Activated CD4-positive, alpha-beta T cell treated with anti-CD3 and anti-CD28 coated beads for 24 hours (primary cell): ENCODE measurements around the gene SLC4A4.

Experiments
- DNase-seq, 2 donors: peaks; one replicate each; pipeline ENCODE4 v3.0.0-alpha.2; 2020; ENCODE audit warnings: low read depth in 2 of 2

Gene SLC4A4

DNA sequence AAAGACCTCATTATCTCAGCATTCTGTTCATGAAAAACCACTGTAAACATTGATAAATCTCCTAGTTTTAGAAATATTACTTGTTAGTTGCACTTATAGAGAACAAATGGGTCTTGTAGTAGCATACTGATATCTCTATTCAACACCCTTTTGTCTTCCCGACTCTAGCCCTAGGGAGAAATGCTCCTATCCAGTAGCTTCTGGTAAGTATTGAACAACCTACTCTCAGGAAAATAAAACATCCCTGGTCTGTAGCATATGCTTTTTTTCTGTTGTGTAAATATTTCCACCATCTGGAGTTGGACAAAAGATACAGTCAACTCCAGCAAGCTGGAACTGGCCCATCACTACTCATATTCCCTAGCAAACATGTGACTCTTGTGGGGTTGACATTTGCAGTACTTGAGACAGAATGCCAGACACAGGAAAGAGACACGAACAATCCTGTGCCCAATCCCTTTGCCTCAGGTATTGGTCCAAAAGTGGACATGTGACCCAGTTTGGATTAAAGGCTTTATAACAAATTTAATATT is 256.8 kb downstream of the SLC4A4 start:
- no peak for DNase-seq

DNA sequence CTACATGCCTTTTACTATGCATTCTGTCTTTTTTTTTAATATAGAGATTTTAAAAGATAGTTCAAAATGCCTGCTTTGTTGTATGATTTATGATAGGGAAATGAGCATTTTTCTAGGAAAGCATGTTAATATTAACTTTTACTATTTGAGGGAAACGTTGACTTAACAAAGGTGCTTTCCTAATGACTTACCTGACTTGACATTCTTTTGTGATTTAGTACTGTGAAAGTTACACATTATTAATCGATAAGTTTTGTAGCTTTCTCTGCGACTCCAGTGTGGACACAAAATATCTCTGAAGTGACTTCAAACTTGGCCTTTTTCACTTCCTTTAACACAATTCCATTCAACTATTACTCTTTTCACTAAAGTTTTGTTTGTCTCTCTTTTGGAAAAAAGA is 260.8 kb downstream of the SLC4A4 start:
- no peak for DNase-seq

DNA sequence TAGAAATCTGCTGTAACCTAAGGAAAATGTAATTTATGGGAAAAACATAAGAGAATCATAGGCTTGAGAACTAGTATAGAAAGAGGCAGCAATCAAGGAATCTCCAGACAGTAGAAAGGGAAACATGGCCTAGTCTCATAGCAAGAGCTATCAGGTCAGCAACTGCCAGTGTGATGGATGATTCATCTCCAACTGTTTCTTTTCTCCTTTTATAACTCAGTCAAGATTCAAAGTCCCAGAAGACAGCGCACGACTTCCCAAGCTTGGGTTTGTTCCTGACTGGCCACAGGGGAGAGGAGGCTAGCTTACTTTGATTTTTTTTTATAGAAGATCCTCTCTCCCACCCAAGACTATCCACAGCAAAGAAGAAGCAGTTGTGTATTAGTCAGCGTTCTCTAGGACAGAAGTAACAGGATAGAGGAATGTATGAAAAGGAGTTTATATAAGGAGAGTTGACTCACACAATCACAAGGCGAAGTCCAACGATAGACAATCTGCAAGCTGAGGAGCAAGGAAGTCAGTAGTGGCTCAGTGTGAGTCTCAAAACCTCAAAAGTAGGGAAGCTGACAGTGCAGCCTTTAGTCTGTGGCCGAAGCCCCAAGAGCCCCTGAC is 263.6 kb downstream of the SLC4A4 start:
- DNase-seq = no peak

DNA sequence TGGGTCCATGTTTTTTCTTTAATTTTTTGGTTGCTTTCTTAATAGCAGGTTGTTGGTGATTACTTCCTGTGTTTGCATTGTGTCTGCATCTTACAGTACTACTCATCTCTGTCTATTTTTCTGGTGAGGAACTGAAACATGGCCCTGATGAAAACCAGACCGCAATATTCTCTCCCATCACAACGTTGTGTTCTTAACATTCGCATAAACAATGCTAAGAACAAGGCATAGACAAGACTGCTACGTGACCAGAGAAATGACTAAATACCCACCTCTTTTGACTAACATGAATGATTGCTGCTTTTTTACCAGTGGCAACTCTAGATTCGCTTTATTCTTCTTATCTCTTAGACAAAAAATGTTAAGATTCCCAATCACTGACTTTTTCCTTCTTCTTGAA is 266.0 kb downstream of the SLC4A4 start:
- DNase-seq = no peak

DNA sequence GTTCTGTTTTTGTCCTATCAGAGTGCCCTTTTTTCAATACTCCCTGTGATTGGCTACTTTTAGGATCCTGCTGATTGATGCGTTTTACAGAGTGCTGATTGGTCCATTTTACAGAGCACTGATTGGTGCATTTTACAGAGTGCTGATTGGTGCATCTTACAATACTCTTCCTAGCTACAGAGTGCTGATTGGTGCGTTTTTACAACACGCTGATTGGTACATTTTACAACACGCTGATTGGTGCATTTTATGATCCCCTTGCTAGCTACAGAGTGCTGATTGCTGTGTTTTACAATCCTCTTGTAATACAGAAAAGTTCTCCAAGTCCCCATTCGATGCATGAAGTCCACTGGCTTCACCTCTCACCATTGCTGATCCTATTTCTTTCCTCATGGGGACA is 268.3 kb downstream of the SLC4A4 start:
- DNase-seq = no peak

DNA sequence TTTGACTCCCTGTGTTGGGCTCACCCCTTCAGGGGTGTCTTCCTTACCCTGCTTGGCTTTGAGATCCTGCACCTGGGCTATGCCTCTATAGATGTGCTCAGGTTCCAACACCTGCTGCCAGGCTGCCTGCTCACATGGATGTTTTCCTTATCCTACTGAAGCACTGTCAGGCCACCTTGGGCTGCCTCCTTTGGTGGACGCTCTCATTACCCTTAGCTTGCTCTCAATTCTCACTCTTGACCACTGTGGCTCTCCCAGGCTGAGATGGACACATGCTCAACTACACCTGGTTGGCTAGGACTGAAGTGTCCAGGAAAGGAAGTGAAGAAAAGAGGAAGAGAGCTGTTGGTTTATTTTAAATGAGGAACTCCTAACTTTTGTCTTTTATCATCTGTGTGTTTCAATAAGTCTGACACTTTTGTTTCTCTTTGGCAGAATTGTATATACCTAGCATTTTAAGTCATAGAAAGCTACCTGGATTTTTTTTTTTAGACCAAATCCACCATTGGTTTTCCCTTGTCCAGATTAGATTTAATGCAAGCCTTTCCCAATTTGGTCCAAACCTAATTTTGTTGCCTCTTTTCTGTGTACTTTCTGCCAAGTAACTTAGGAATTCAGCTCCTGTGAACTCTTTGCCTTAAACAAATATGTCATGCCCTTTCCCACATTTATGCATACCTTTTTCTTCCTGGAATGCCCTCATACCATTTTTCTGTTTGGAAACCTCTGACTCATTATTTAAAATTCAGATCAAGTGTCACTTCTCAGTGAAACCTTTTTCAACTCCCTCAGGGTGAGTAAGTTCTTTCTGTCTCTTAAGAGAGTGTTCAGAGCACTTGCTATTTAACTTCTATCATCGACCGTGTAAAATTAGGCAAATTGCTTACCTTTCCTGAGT is 269.2 kb downstream of the SLC4A4 start:
- DNase-seq = no peak

DNA sequence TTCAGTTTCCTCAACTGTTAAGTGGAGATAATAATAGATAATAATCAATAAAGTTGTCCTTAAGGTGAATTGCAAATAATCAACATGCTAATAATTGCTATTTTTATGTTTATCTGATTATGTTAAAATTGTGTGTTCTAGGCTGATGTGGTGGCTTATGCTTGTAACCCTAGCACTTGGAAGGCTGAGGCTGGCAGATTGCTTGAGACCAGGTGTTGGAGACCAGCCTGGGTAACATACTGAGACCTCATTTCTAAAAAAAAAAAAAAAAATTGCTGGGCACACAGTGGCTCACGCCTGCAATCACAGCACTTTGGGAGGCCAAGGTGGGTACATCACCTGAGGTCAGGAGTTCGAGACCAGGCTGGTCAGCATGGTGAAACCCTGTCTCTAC is 269.9 kb downstream of the SLC4A4 start:
- no peak for DNase-seq

DNA sequence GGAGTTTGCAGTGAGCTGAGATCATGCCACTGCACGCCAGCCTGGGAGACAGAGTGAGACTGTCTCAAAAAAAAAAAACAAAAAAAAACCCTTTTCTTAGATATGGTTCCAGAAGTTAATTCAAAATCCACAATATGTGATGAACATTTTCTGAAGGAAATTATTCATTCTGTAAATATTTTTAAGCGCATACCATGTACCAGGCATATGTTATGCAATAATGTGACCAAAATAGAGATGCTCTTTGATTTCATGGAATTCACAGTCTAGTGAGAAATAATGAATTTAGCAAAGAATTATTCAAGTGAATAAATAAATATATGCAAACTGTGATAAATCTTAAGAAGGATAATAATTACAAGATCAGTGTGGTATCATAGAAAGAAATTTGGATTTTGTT is 270.3 kb downstream of the SLC4A4 start:
- DNase-seq = no peak

DNA sequence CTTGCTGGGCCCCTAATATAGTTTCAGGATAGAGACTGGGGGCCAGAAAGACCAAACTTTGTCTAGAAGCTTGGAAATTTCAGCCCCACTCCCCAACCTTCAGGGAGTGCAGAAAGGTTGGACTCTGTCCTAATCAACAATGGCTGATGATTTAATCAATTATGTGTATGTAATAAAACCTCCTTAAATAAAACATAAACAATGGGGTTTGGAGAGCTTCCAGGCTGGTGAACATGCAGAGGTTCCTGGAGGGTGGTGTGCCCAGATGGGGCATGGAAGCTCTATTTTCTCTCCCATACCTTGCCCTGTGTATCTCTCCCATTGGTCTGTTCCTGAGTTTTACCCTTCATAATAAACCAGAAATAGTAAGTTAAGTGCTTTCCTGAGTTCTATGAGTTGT is 270.8 kb downstream of the SLC4A4 start:
- DNase-seq = no peak

DNA sequence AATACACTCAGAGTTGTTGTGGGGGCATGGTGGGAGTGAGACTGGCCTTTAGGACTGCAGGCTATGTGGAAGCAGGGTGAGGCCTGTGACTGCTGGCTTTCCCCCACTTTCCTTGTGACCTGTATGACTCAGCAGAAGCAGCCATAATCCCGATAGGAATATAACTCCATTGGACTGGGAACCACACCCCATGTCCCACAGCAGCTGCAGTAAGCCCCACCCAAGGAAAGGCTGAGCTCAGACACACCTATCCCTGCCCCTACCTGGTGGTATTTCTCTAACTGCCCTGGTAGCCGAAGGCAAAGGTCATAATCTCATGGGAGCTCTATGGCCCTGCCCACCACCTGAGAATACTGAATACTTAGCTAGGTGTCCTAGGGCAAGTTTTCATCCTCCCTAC is 275.8 kb downstream of the SLC4A4 start:
- no peak for DNase-seq

DNA sequence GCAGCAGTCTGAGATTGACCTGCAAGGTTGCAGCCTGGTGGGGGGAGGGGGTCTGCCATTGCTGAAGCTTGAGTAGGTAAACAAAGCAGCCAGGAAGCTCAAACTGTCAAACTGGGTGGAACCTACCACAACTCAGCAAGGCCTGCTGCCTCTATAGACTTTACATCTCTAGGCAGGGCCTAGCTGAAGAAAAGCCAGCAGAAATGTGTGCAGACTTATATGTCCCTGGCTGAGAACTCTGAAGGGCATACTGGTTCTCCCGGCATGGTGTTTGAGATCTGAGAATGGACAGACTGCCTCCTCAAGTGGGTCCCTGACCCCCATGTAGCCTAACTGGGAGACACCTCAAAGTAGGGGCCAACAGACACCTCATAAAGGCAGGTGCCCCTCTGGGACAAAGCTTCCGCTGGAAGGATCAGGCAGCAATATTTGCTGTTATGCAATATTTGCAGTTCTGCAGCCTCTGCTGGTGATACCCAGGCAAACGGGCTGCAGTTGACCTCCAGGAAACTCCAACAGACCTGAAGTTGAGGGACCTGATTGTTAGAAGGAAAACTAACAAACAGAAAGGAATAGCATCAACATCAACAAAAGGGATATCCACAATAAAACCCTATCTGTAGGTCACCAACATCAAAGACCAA is 277.5 kb downstream of the SLC4A4 start:
- no peak for DNase-seq
